SK-N-MC (cell line): Measurements from ENCODE around the gene IQCE.

Experiments
- EZH2 ChIP-seq: fragments of 200-600 bp; sonication (generic); IDR thresholded peaks from one replicate; pipeline ENCODE4 v1.6.1; 2017; ENCODE audit warnings: antibody characterized with exemption
- FOXP2 ChIP-seq: optimal IDR thresholded peaks from 2 replicates; pipeline ENCODE3; 2011; ENCODE audit warnings: mild to moderate bottlenecking, moderate library complexity; ENCODE audit not compliant: insufficient read depth; ENCODE audit errors: extremely low read length, control extremely low read depth
- POLR2AphosphoS5 ChIP-seq: IDR thresholded peaks from 2 replicates; pipeline ENCODE4 v1.6.1; 2012; ENCODE audit warnings: mild to moderate bottlenecking, low read depth, low read length, borderline replicate concordance

GRCh38 chr7:2623698-2624014 is 64.9 kb downstream of the IQCE start:
- no peak for TF ChIP-seq POLR2AphosphoS5
- TF ChIP-seq EZH2, result no peak
- TF ChIP-seq FOXP2, result no peak
